Thyroid gland (tissue), 4 donors: ENCODE measurements around the gene EEFSEC. TPM values are rescaled to one million over a fixed set of nuclear protein-coding genes. Genes with fewer than 3 reads are reported as not detected.

Experiments used
- DNase-seq, 2 donors: peaks; one replicate each; pipeline ENCODE4 v3.0.0-alpha.2; 2019
- H3K27ac ChIP-seq, 3 donors: fragments of 200-600 bp; sonication (generic); 1 replicate in 2 of 3; 2 replicates in 1 of 3; pipeline ENCODE4 v1.5.1; 2016 to 2019; ENCODE audit warnings: mild to moderate bottlenecking in 1 of 3, moderate library complexity in 1 of 3
- H3K27me3 ChIP-seq: fragments of 200-600 bp; sonication (generic); one replicate; pipeline ENCODE4 v1.5.1; 2019
- H3K36me3 ChIP-seq, 2 donors: fragments of 200-600 bp; sonication (generic); one replicate each; pipeline ENCODE4 v1.5.1; 2016 to 2019
- H3K4me1 ChIP-seq, 2 donors: fragments of 200-600 bp; sonication (generic); one replicate each; pipeline ENCODE4 v1.5.1; 2017 to 2019
- H3K4me3 ChIP-seq, 3 donors: fragments of 200-600 bp; sonication (generic); replicated peaks in 1 of 3; 1 replicate in 2 of 3; 2 replicates in 1 of 3; pipeline ENCODE4 v1.5.1; 2016; ENCODE audit warnings: mild to moderate bottlenecking in 1 of 3
- H3K9me3 ChIP-seq: fragments of 200-600 bp; sonication (generic); one replicate; pipeline ENCODE4 v1.5.1; 2017
- POLR2A ChIP-seq, 2 donors: fragments of 450-650 bp; IDR thresholded peaks; one replicate each; pipeline ENCODE4 v1.6.1; 2017; ENCODE audit warnings: antibody characterized with exemption in 2 of 2, mild to moderate bottlenecking in 2 of 2, moderate library complexity in 1 of 2
- WGBS, 2 donors: methylation state at CpG; one replicate each; pipeline ENCODE4 v1.1.5; 2017; 5-methylcytosine and 5-hydroxymethylcytosine counted together
- intact Hi-C: fragments of 100-400 bp; cut with DNase I; formaldehyde crosslinking; loops from one replicate; pipeline ENCODE4 v1.15.1; 2023
- total RNA-seq, 4 donors: library from RNA; depleted of rRNA; stranded (reverse); fragments of >200 nt; gene quantifications; one replicate each; pipeline ENCODE4 v1.2.3, GENCODE V29; 2016
- TF ChIP-seq, protein P1 (sequence below), 6 experiments: fragments of 200-600 bp in 3 of 6; fragments of 450-650 bp in 3 of 6; sonication (generic) in 3 of 6; IDR thresholded peaks; one replicate each; pipeline ENCODE4 v1.5.1; 2016 to 2019; ENCODE audit warnings: antibody characterized with exemption in 6 of 6, mild to moderate bottlenecking in 2 of 6, inconsistent platforms in 1 of 6, moderate library complexity in 1 of 6

EEFSEC gene
- total RNA-seq, 4 donors from 2014 or later, result 13.3 to 26.6 (median 21.7) TPM

DNA sequence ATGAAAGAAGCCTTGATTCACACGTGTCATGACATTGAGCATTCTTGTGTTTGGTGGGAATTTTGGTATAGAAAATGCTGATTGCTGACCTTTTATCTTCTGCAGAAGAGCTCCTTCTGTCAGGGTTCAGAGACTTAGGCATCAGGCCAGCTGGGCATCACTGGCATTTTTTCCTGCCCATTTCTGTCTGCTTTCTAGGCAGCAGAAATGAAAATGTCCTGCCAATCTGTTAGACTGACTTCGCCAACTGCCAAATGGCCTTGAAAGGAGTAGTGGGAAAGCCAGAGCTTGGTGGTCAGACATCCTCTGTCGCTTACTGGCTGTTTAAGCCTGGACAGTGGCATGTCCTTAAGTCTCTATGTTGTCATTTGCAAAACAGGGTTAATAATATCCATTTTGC lies 57.4 kb downstream of the EEFSEC start:
- TF ChIP-seq POLR2A (IDR thresholded peaks at IDR 0.05), result no peak
- TF ChIP-seq, protein P1, sequence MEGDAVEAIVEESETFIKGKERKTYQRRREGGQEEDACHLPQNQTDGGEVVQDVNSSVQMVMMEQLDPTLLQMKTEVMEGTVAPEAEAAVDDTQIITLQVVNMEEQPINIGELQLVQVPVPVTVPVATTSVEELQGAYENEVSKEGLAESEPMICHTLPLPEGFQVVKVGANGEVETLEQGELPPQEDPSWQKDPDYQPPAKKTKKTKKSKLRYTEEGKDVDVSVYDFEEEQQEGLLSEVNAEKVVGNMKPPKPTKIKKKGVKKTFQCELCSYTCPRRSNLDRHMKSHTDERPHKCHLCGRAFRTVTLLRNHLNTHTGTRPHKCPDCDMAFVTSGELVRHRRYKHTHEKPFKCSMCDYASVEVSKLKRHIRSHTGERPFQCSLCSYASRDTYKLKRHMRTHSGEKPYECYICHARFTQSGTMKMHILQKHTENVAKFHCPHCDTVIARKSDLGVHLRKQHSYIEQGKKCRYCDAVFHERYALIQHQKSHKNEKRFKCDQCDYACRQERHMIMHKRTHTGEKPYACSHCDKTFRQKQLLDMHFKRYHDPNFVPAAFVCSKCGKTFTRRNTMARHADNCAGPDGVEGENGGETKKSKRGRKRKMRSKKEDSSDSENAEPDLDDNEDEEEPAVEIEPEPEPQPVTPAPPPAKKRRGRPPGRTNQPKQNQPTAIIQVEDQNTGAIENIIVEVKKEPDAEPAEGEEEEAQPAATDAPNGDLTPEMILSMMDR (IDR thresholded peaks at IDR 0.05), result no peak
- 73 to 80% methylated on average over 3 of the region's 3 CpGs for WGBS, 2 donors
- H3K27ac ChIP-seq, result no peak overlapping the region
- no peaks in the 10 kb centered on the region for H3K27me3 ChIP-seq
- H3K36me3 ChIP-seq, result no peaks in the 10 kb centered on the region
- H3K9me3 ChIP-seq, result no peaks in the 10 kb centered on the region
- intact Hi-C loops, result no loop called here
- peaks cover 6 to 13% of the 10 kb centered on the region in 2 donors for H3K4me1 ChIP-seq
- peak; percentile 10 to 42 for DNase-seq
- no peak overlapping the region for H3K4me3 ChIP-seq

DNA sequence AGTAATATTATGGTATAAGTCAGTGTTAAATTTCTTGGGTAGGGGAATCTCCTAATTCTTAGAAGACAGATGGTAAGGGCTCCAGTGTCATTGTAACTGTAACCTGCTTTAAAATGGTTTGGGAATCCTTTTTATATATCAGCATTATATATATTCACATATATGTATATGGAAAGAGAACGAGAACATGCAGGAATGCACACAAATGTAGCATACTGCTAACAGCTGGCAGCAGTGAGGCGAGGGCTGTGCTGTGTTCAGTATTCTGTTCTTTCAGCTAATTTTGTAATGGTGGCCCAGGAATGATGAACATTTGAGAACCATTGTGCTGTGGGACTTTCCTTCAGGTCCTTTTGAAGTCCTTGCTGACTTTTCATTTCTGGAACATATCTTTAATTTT lies 60.8 kb downstream of the EEFSEC start:
- H3K27me3 ChIP-seq, result no peaks in the 10 kb centered on the region
- intact Hi-C loops, result no loop called here

DNA sequence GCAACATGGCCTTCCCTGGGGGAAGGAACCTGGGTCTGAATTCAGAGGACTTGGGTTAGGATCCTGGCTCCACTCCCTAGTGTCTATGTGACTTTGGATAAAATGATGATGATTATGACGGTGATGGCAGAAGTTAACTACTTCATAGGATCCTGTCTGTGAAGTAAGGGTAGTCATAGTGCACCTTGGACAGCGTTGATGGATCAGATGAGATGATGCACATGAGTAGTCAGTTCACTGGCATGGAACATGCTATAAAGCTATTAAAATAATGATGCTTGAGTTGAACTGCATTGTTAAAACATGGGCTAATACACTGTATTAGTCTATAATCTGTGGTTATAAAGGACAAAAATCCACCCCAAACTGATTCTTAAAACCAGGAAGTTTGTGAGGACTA lies 62.0 kb downstream of the EEFSEC start:
- whole genome bisulfite sequencing, 2 donors, result 78 to 93% methylated on average over 2 of the region's 2 CpGs
- TF ChIP-seq, protein P1 (IDR thresholded peaks at IDR 0.05), result no peak
- TF ChIP-seq POLR2A (IDR thresholded peaks at IDR 0.05), result no peak
- H3K4me3 ChIP-seq, result no peak overlapping the region

More for the DNA sequence above, 60.8 kb downstream of the EEFSEC start:
- Histone ChIP-seq H3K27ac (no peak overlapping the region), H3K9me3 (no peaks in the 10 kb centered on the region), H3K36me3 (no peaks in the 10 kb centered on the region), H3K4me1 (peaks cover 16 to 37% of the 10 kb centered on the region in 2 donors), H3K4me3 (no peak overlapping the region)
- 97 to 98% methylated on average over 2 of the region's 2 CpGs for WGBS, 2 donors
- TF ChIP-seq, protein P1 (IDR thresholded peaks at IDR 0.05), result no peak
- no peak for TF ChIP-seq POLR2A (IDR thresholded peaks at IDR 0.05)
- no peak for DNase-seq

DNA sequence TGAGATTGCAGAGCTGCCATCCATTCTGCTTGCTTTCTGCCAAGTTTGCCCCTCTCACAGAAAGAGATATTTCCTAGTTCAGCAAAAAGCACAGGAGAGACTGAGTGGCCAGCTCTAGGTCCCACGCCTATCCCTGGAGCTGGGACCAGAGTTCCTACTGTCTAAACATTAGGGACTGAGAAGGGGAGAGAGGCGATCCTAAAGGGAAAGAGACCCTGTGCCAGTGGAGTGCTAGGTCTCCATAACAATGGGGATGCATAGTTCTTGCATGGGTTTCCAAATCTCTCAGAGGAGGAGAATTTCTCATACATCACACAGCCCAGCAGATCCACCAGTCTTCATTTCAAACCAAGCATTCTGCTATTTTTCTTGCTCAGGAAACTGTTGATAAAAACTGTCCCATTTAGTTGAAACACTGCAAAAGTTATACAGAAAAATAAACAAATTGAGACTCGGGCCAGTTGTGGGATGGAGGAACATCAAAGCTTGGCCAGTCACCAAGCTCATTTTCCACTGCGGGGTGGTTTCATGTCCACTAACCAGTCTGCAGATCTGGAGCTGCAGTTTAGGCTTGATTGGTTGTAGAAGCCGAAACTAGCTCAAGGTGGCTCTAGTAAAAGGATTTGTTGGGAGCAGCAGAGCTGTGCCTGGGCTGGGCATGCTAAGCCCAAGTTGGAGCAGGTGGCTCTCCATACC lies 62.7 kb downstream of the EEFSEC start:
- Histone ChIP-seq H3K4me1 (peaks cover 11 to 28% of the 10 kb centered on the region in 2 donors), H3K27me3 (no peaks in the 10 kb centered on the region), H3K9me3 (no peaks in the 10 kb centered on the region), H3K27ac (no peak overlapping the region), H3K36me3 (no peaks in the 10 kb centered on the region), H3K4me3 (no peak overlapping the region)
- 69 to 76% methylated on average over 5 of the region's 5 CpGs for WGBS, 2 donors
- no peak for TF ChIP-seq POLR2A (IDR thresholded peaks at IDR 0.05)
- TF ChIP-seq, protein P1 (IDR thresholded peaks at IDR 0.05), result no peak
- DNase-seq, result no peak
- intact Hi-C loops, result no loop called here

More for the DNA sequence above, 62.0 kb downstream of the EEFSEC start:
- no peaks in the 10 kb centered on the region for H3K36me3 ChIP-seq
- intact Hi-C loops, result no loop called here
- DNase-seq, result no peak
- H3K4me1 ChIP-seq, result peaks cover 16 to 35% of the 10 kb centered on the region in 2 donors
- no peak overlapping the region for H3K27ac ChIP-seq
- no peaks in the 10 kb centered on the region for H3K9me3 ChIP-seq
- no peaks in the 10 kb centered on the region for H3K27me3 ChIP-seq

DNA sequence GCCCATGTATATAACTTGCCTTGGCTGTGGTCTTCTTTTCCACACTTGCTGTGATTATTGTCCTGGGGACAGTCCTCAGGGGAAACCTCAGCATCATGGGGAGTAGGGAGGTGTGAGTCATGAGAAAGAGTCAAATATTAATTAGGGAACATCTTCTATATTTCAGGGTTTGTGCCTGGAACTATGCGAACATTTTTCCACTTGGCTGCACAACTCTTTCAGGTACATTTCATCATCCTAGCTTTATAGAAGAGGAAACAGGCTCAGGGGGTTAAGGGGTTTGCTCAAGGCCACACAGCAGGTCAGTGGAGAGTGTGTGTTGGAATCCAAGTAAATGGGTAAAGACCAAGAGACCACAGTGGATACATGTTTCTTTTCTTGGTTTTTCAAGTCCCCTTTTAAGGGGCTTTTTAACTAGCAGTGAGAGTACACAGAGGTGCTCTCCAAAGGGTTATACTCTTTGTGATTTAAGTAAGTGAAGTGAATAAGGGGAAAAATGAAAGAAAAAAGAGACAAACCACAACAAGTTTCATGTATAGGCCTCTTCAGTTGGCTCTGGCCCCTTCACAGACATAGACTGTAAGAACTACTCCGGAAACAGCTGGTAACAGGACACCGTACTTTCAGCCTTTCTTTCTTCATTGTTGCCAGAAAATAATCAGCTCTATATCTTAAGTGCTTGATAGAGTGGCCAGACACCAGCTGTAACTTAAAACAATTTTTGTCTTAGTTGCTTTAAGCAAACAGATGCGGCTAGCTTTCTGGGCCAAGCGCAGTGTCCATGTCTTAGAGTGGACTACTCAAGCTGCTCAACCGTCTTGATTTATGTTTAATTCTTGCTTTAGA lies 64.6 kb downstream of the EEFSEC start:
- DNase-seq, result no peak
- Histone ChIP-seq H3K27me3 (no peaks in the 10 kb centered on the region), H3K9me3 (no peaks in the 10 kb centered on the region), H3K36me3 (no peaks in the 10 kb centered on the region), H3K27ac (no peak overlapping the region), H3K4me3 (no peak overlapping the region), H3K4me1 (peaks cover 10 to 25% of the 10 kb centered on the region in 2 donors)
- no peak for TF ChIP-seq POLR2A (IDR thresholded peaks at IDR 0.05)
- TF ChIP-seq, protein P1 (IDR thresholded peaks at IDR 0.05), result no peak
- WGBS, 2 donors, result 44 to 49% methylated on average over 6 of the region's 6 CpGs
- intact Hi-C loops, result no loop called here
